Liver (tissue), 9 donors: Measurements from ENCODE around the gene INPP5E. TPM values are rescaled to one million over a fixed set of nuclear protein-coding genes. Genes with fewer than 3 reads are reported as not detected.

Source experiments
- DNase-seq: peaks from one replicate; pipeline ENCODE4 v3.0.0-alpha.2; 2017; ENCODE audit warnings: low spot score
- H3K27ac ChIP-seq, 2 donors: one replicate each; pipeline ENCODE4 v1.7.0; 2013; ENCODE audit warnings: inconsistent platforms in 2 of 2, low read length in 2 of 2, control low read depth in 1 of 2, low read depth in 1 of 2, mild to moderate bottlenecking in 1 of 2
- H3K27me3 ChIP-seq, 4 donors: one replicate each; pipeline versions ENCODE4 v1.6.1 to v1.7.0; 2013; ENCODE audit warnings: low read length in 3 of 4, inconsistent platforms in 1 of 4, mild to moderate bottlenecking in 1 of 4, moderate library complexity in 1 of 4; ENCODE audit not compliant: control insufficient read depth in 4 of 4, insufficient read depth in 4 of 4
- H3K36me3 ChIP-seq, 4 donors: one replicate each; pipeline versions ENCODE4 v1.6.1 to v1.7.0; 2013; ENCODE audit warnings: low read length in 3 of 4, mild to moderate bottlenecking in 3 of 4, low read depth in 1 of 4, moderate library complexity in 1 of 4; ENCODE audit not compliant: control insufficient read depth in 4 of 4, insufficient read depth in 3 of 4
- H3K4me1 ChIP-seq, 4 donors: one replicate each; pipeline versions ENCODE4 v1.6.1 to v1.7.0; 2013; ENCODE audit warnings: low read length in 3 of 4, mild to moderate bottlenecking in 3 of 4, moderate library complexity in 1 of 4; ENCODE audit not compliant: control insufficient read depth in 4 of 4, insufficient read depth in 4 of 4
- H3K4me3 ChIP-seq, 3 donors: one replicate each; pipeline versions ENCODE4 v1.6.1 to v1.7.0; 2013; ENCODE audit warnings: low read length in 3 of 3, control low read depth in 1 of 3, low read depth in 1 of 3, mild to moderate bottlenecking in 1 of 3
- H3K9ac ChIP-seq, 2 donors: one replicate each; pipeline ENCODE4 v1.7.0; 2013; ENCODE audit warnings: low read length in 2 of 2, mild to moderate bottlenecking in 2 of 2, moderate library complexity in 2 of 2, control low read depth in 1 of 2, low read depth in 1 of 2
- H3K9me3 ChIP-seq, 4 donors: one replicate each; pipeline versions ENCODE4 v1.6.1 to v1.7.0; 2013; ENCODE audit warnings: low read length in 3 of 4; ENCODE audit not compliant: control insufficient read depth in 4 of 4
- ATF3 ChIP-seq: IDR thresholded peaks from 2 replicates; pipeline ENCODE4 v1.6.1; 2016; ENCODE audit warnings: antibody characterized with exemption
- CTCF ChIP-seq: fragments of 150-350 bp; IDR thresholded peaks from 2 replicates; pipeline ENCODE4 v1.5.1; 2017; ENCODE audit warnings: improper control_type of control experiment, low read depth, low read length; ENCODE audit not compliant: missing input control
- EGR1 ChIP-seq, 2 donors: IDR thresholded peaks; 2 replicates each; pipeline ENCODE4 v1.6.1; 2016 to 2018; ENCODE audit warnings: antibody characterized with exemption in 2 of 2, low read depth in 2 of 2
- FOXA1 ChIP-seq: IDR thresholded peaks from 2 replicates; pipeline ENCODE4 v1.6.1; 2016; ENCODE audit warnings: antibody characterized with exemption
- FOXA2 ChIP-seq: IDR thresholded peaks from 2 replicates; pipeline ENCODE4 v1.6.1; 2016; ENCODE audit warnings: antibody characterized with exemption
- GABPA ChIP-seq, 2 donors: IDR thresholded peaks in 1 of 2; conservative IDR thresholded peaks in 1 of 2; 2 replicates each; pipeline ENCODE4 v1.6.1; 2016; ENCODE audit warnings: antibody characterized with exemption in 2 of 2, mild to moderate bottlenecking in 1 of 2, moderate library complexity in 1 of 2
- HNF4G ChIP-seq: IDR thresholded peaks from 2 replicates; pipeline ENCODE4 v1.6.1; 2016; ENCODE audit warnings: antibody characterized with exemption
- JUND ChIP-seq, 2 donors: IDR thresholded peaks; 2 replicates each; pipeline ENCODE4 v1.6.1; 2016; ENCODE audit warnings: antibody characterized with exemption in 2 of 2
- MAX ChIP-seq: IDR thresholded peaks from 2 replicates; pipeline ENCODE4 v1.6.1; 2016; ENCODE audit warnings: antibody characterized with exemption
- NR2F2 ChIP-seq: IDR thresholded peaks from 2 replicates; pipeline ENCODE4 v1.6.1; 2016; ENCODE audit warnings: antibody characterized with exemption
- RAD21 ChIP-seq, 2 donors: IDR thresholded peaks; 2 replicates each; pipeline ENCODE4 v1.6.1; 2016; ENCODE audit warnings: antibody characterized with exemption in 2 of 2, mild to moderate bottlenecking in 2 of 2
- RXRA ChIP-seq, 2 donors: IDR thresholded peaks; 2 replicates each; pipeline ENCODE4 v1.6.1; 2017 to 2018; ENCODE audit warnings: antibody characterized with exemption in 2 of 2, mild to moderate bottlenecking in 1 of 2
- SP1 ChIP-seq: IDR thresholded peaks from 2 replicates; pipeline ENCODE4 v1.6.1; 2018; ENCODE audit warnings: antibody characterized with exemption, mild to moderate bottlenecking
- TAF1 ChIP-seq: conservative IDR thresholded peaks from 2 replicates; pipeline ENCODE4 v1.6.1; 2016; ENCODE audit warnings: antibody characterized with exemption, mild to moderate bottlenecking
- YY1 ChIP-seq: IDR thresholded peaks from 2 replicates; pipeline ENCODE4 v1.6.1; 2016; ENCODE audit warnings: antibody characterized with exemption, mild to moderate bottlenecking
- ZBTB33 ChIP-seq: IDR thresholded peaks from 2 replicates; pipeline ENCODE4 v1.6.1; 2016; ENCODE audit warnings: antibody characterized with exemption
- WGBS: extraction: QIAGEN DNeasy Blood & Tissue Kit; methylation state at CpG from one replicate; pipeline ENCODE4 v1.1.7; 2013; 5-methylcytosine and 5-hydroxymethylcytosine counted together
- polyA plus RNA-seq, 2 donors: library from polyadenylated mRNA; stranded (reverse) in 1 of 2; unstranded in 1 of 2; fragments of 200-250 nt in 1 of 2; fragments of >200 nt in 1 of 2; fragmentation: Nextera tagmentation in 1 of 2; extraction: Ambion mirVana in 1 of 2; gene quantifications; one replicate each; pipeline versions ENCODE4 v1.2.1 to v1.2.3, GENCODE V29; 2013 to 2015
- total RNA-seq, 2 donors: library from RNA; depleted of rRNA; stranded (reverse); fragments of >200 nt; gene quantifications; one replicate each; pipeline ENCODE4 v1.2.3, GENCODE V29; 2014
- TF ChIP-seq, protein P1 (sequence below): IDR thresholded peaks from 2 replicates; pipeline ENCODE4 v1.6.1; 2016; ENCODE audit warnings: antibody characterized with exemption, mild to moderate bottlenecking
- donor health status: healthy.
- donor health status: healthy.
- donor health status: healthy.
- donor health status: healthy.
- donor health status: healthy.

Gene INPP5E
- total and polyA plus RNA-seq, 4 donors = 1.0 to 3.3 (median 2.9) TPM

DNA sequence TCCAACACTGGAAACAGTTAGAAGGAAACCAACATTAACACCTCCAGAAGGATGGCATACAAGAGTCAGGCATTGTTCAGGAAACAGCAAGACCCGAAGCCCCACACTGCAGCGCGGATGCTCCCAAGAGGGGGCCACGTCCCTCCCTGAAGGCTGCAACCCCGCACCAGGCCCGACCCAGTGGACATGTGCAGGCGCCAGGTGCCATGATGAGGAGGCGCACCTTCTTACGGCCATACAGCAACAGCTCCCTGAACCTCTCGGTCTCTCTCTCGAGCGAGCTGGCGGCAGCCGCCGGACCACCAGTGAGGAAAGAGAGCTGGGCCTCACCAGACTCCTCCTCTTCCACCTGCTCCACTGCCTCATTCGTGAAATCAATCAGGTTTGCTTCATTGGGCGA, 23.0 kb upstream of the INPP5E start (continued):
- TF ChIP-seq SP1 (no peak), RAD21 (IDR thresholded peaks at IDR 0.05) (no peak), FOXA2 (no peak), FOXA1 (no peak), ATF3 (no peak), GABPA (IDR thresholded peaks at IDR 0.05 in 1 of 2, conservative IDR thresholded peaks at IDR 0.05 in 1 of 2) (no peak)

GRCh38 chr9:136460772-136461325, 21.2 kb upstream of the INPP5E start:
- TF ChIP-seq YY1 (no peak), ATF3 (no peak), HNF4G (no peak), SP1 (no peak), ZBTB33 (no peak), JUND (IDR thresholded peaks at IDR 0.05) (no peak), RXRA (IDR thresholded peaks at IDR 0.05) (no peak), FOXA1 (no peak), TAF1 (no peak), EGR1 (IDR thresholded peaks at IDR 0.05; ENCODE audit: low read depth in 2 of 2) (no peak), NR2F2 (no peak), FOXA2 (no peak), CTCF (no peak), MAX (no peak)
- TF ChIP-seq, protein P1, sequence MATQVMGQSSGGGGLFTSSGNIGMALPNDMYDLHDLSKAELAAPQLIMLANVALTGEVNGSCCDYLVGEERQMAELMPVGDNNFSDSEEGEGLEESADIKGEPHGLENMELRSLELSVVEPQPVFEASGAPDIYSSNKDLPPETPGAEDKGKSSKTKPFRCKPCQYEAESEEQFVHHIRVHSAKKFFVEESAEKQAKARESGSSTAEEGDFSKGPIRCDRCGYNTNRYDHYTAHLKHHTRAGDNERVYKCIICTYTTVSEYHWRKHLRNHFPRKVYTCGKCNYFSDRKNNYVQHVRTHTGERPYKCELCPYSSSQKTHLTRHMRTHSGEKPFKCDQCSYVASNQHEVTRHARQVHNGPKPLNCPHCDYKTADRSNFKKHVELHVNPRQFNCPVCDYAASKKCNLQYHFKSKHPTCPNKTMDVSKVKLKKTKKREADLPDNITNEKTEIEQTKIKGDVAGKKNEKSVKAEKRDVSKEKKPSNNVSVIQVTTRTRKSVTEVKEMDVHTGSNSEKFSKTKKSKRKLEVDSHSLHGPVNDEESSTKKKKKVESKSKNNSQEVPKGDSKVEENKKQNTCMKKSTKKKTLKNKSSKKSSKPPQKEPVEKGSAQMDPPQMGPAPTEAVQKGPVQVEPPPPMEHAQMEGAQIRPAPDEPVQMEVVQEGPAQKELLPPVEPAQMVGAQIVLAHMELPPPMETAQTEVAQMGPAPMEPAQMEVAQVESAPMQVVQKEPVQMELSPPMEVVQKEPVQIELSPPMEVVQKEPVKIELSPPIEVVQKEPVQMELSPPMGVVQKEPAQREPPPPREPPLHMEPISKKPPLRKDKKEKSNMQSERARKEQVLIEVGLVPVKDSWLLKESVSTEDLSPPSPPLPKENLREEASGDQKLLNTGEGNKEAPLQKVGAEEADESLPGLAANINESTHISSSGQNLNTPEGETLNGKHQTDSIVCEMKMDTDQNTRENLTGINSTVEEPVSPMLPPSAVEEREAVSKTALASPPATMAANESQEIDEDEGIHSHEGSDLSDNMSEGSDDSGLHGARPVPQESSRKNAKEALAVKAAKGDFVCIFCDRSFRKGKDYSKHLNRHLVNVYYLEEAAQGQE = no peak
- Histone ChIP-seq H3K36me3 (peaks cover 42 to 93% (median 74%) of the 10 kb centered on the region in 4 donors), H3K4me3 (no peak overlapping the region), H3K9ac (no peak overlapping the region), H3K27ac (no peak overlapping the region), H3K4me1 (no peaks in the 10 kb centered on the region), H3K9me3 (no peaks in the 10 kb centered on the region), H3K27me3 (no peaks in the 10 kb centered on the region)
- no peak for DNase-seq
- 97% methylated on average over 23 of the region's 23 CpGs for WGBS
